CMK (cell line): ENCODE measurements around the gene ADCY4.

ENCODE experiments used
- DNase-seq: peaks from one replicate; pipeline ENCODE4 v3.0.0-alpha.2; 2010; ENCODE audit warnings: low read depth

The ADCY4 gene

GRCh38 chr14:24315807-24316596, 18.9 kb downstream of the ADCY4 start:
- DNase-seq: peak; percentile 60

DNA sequence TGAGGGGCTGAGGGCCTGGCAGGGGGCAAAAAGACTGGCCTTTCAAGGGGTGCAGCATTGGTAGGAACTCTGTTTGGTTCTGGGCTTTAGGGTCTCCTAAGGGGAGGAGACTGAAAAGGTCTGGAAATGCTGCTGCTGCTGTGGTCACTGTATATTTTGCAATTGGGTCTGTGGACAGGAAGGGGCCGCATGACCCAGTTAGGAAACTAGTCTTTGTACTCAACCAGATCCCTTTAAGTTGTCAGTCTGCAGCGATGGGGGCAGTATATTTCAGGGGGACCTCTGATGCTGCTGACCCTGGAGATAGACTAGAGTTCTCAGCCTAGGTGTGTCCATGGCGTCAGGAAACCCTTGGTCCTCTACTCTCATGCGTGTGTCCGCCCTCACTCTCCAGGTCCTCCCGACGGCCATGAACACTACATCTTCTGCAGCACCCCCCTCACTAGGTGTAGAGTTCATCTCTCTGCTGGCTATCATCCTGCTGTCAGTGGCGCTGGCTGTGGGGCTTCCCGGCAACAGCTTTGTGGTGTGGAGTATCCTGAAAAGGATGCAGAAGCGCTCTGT, 19.5 kb downstream of the ADCY4 start:
- DNase-seq: no peak

GRCh38 chr14:24314377-24315193, 20.3 kb downstream of the ADCY4 start:
- DNase-seq: no peak

- DNase-seq: no peak
Observed at GRCh38 chr14:24313913-24314312, 21.0 kb downstream of the ADCY4 start.

DNA sequence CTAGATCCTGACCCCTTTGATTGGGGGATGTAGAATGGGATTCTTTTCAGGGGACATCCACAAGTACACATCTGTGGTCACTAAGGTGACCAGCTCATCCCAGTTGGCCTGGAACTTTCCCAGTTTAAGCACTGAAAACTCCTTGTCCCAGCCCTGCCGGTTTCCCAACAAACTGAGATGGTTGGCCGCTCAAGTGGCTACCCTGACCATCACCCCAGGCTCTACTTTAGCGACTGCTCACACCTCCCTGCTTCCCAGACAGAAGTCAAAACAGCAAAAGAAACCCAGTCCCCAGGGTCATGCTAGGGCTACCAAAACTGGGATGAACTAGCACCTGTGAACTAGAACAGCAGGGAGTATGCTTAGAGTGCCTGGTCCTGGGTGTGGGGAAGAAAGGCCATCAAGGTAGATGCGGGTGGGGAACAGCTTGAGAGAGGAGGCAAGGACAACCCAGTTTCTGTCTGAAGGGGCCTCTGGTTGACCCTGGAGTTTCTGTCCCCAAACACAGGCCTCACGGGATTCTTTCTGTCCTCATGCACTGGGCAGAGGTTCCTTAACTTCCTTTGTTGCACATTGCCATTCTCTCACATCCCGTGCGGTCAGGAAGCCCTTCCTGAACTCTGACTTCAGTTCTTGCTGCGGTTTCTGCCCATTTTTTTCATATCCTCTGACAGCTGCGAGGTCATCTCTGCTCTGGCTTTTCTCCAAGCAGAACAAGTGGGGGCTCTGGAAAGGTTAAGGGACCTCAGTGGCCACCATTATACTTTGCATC, 21.9 kb downstream of the ADCY4 start:
- peak; percentile 68 for DNase-seq

DNA sequence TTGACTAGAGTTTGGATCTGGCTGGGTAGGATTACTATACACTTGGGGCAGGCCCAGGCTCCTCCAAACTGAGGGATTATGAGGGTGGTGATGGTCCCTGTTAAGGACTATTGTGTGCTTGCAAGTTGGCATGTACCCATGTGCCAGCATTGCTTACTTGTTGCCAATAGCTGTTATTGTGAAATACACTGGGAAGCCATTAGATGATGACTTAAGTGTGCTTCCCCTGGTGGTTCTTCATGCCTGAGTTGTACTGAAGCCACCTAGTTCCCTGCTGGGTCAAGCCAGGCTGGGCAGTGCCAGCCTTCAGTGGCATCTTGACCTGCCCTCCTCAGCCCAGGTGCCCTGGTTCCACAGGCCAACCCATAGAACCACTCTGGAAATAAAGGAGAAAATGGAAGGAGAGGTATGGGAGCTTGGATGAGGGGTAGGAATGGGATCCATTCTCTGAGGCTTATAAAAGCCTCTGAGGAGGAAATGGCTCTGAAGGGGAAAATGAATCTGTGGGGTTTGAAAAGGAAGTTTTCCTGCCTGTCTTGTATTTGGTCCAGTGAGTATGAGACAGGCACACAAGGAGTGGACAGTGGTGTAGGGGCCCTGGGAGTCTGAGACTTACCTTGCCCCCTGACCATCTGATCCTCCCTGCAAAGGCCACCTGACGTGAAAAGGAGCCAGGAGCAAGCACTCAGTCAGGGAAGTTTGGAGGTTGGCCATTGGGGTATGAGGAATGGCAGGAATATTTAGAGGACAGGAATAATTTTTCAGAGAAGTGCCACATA, 22.8 kb downstream of the ADCY4 start:
- DNase-seq: no peak

DNA sequence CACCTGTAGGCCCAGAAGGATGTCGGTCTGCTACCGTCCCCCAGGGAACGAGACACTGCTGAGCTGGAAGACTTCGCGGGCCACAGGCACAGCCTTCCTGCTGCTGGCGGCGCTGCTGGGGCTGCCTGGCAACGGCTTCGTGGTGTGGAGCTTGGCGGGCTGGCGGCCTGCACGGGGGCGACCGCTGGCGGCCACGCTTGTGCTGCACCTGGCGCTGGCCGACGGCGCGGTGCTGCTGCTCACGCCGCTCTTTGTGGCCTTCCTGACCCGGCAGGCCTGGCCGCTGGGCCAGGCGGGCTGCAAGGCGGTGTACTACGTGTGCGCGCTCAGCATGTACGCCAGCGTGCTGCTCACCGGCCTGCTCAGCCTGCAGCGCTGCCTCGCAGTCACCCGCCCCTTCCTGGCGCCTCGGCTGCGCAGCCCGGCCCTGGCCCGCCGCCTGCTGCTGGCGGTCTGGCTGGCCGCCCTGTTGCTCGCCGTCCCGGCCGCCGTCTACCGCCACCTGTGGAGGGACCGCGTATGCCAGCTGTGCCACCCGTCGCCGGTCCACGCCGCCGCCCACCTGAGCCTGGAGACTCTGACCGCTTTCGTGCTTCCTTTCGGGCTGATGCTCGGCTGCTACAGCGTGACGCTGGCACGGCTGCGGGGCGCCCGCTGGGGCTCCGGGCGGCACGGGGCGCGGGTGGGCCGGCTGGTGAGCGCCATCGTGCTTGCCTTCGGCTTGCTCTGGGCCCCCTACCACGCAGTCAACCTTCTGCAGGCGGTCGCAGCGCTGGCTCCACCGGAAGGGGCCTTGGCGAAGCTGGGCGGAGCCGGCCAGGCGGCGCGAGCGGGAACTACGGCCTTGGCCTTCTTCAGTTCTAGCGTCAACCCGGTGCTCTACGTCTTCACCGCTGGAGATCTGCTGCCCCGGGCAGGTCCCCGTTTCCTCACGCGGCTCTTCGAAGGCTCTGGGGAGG, 23.9 kb downstream of the ADCY4 start, which contains the start of gene LTB4R:
Gene LTB4R (plus strand): TSS at position 857 of the 959 bp plus-strand sequence. CDS start 4,150 bp downstream, outside the sequence.
- no peak for DNase-seq

DNA sequence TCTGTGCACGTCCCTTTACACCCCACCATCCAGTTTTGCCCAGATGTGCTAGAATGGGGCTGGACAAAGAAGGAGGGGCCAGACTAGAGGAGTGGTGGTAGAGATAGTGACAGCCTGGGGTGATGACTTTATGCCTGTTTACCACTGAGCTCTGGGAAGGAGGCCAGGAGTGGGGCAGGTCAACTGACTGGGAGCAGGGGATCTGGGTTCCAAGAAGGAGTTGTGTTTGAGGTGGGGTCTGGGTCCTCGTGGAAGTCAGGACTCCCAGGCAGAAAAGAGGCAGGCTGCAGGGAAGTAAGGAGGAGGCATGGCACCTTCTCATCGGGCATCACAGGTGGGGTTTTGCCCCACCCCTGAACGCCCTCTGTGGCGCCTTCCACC, 24.6 kb downstream of the ADCY4 start:
- DNase-seq: no peak

DNA sequence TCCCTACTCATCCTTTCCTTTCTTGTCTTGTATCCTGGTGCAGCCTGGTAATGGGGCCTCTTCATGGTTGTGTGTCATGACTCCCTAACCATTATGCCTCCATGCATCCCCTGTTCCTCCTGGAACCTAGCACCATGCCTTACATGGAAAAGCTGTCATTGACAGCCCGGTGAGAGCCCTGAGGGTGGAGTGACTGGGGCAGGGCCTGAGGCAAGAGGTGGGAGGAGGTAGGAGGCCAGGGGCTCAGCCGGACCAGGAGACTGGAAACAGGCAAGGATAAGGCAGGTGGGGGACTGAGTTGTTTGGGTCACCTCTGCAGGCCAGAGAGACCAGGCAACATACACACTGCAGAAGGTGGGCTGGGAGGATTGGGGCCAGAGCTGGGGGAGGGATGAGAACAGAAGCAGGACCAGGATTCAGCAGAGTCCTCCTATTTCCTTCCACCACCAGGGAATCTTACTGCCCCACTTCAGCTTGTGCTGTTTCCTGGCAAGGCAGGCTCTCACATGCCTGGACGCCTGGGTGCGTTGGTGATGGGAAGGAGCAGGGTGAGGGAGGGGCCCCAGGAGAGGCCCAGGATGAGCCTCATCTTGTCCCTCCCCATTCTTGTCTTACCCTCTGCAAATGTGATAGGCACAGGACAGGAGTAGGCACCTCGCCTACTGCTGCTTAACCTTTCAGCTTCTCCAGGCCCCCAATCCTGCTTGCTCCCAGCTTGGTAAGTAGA, 25.2 kb downstream of the ADCY4 start, which contains the start of gene LTB4R2:
Gene LTB4R2 (plus strand): TSS at position 603 of the 727 bp plus-strand sequence. CDS start 525 bp downstream, outside the sequence.
- DNase-seq: no peak

GRCh38 chr14:24308342-24309124, 26.3 kb downstream of the ADCY4 start:
- DNase-seq: no peak

- DNase-seq: no peak
Observed at GRCh38 chr14:24307575-24308341, 27.1 kb downstream of the ADCY4 start, which contains the start of gene CIDEB. CIDEB (minus strand) TSS chr14:24307977; CDS start chr14:24307858, 119 bp downstream.

DNA sequence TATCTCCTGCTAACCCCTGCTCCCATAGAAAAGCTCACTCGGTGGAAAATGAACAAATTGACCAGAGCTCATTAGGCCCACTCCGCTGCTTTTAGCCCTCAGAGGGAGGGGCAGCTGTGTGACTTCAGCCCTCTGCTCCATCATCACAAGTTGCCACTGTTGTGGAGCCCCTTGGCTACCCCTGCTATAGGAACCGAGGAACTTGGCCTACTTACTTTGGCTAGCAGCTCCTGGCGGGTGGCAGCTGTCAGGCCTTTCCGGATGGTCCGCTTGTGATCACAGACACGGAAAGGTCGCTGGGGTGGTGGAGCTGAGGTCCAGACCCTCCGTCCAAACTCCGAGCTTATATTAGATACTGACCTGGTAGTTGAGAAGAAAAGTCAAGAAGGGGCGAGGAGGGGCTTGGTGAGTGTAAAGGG, 27.7 kb downstream of the ADCY4 start:
- no peak for DNase-seq

DNA sequence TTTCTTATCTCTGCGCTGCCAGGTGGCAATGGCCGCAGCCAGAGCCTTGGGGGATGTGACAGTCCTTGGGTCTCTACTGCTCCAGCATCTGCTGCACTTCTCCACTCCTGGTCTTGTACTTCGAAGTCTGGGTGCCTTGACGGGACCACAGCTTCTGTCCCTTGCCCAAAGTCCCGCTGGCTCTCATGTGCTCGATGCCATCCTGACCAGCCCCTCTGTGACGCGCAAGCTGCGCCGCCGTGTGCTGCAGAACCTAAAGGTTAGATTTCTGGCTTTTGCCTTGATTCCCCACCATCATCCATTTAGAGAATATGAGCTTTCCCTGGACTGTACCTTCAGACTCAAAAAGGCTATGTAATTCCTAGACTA, 30.9 kb downstream of the ADCY4 start:
- DNase-seq: no peak

GRCh38 chr14:24300326-24300980, 34.4 kb downstream of the ADCY4 start:
- DNase-seq: no peak

GRCh38 chr14:24299255-24300191, 35.3 kb downstream of the ADCY4 start, which contains the start of the genes DHRS1 and NOP9:
DHRS1 (minus strand) TSS chr14:24299780; CDS start chr14:24299106, 674 bp downstream.
NOP9 (plus strand) TSS chr14:24299850; CDS start chr14:24299955, 105 bp downstream.
- DNase-seq: peak; percentile 60

DNA sequence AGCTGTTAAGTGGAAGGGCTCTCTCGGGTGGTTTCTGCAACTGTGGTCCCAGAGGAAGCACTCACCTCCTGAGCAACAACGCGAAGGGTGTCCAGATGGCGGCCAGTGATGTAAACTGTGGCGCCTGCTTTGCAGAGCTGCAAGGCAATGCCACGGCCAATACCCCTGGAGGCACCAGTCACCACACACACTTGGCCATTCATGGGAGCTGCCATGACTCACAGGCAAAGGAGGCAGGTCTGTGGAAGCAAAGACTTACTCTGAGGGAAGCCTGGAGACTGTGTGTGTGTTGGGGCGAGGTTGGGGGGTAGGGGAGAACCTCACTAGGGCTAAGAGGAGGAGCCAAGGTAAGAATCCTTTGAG, 36.0 kb downstream of the ADCY4 start:
- DNase-seq: no peak
